MM.1S (cell line): ENCODE measurements around the gene COX20.

ENCODE experiments used
- CTCF ChIP-seq: fragments of 300-600 bp; sonication (generic); IDR thresholded peaks from 2 replicates; pipeline ENCODE4 v1.5.1; 2016; ENCODE audit warnings: antibody characterized with exemption, low read length, mixed read lengths
- EZH2phosphoT487 ChIP-seq: fragments of 300-600 bp; sonication (generic); IDR thresholded peaks from 2 replicates; pipeline ENCODE4 v1.6.1; 2018; ENCODE audit warnings: antibody characterized with exemption, low read length

DNA sequence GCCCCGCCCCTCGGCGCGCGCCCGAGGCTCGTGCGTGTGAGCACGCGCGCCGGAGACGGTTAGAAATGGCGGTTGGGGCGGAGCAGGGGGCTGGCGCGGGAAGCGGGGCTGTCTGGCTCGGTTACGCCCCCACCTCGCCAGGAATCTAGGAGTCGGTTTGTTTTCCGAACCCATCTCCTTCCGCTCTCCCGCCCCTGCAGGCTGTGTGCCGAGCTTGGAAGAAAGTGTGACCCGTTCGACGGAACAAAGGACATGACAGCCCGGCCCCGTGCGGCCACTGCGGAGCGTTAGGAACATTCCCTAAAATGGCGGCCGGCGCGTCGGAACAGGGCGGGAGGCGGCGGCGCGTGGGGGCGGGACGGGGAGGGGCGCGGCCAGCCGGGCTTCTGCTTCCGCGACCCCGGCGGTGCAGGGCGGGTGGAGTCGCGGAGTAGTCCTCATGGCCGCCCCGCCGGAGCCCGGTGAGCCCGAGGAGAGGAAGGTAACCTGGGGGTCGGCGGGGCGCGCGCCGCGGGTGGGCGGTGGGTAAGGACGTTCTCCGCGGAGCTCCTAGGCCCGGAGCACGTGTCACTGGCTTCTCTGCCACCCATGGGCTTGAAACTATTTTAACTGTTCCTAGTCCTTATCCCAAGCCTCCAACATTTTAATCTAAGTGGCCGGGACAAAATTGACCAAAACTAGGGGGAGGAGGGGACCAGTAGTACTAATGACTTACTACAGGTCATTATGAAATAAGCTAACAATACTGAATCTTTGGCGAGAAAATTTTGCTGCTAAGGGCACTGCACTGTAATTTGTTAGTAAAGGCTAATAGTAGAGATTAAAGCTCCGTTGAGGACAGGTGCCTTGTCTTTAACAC is at the start of gene COX20:
- TF ChIP-seq CTCF: no peak
- no peak for TF ChIP-seq EZH2phosphoT487
